ENCODE measurements around the gene CCDC27.

DNA sequence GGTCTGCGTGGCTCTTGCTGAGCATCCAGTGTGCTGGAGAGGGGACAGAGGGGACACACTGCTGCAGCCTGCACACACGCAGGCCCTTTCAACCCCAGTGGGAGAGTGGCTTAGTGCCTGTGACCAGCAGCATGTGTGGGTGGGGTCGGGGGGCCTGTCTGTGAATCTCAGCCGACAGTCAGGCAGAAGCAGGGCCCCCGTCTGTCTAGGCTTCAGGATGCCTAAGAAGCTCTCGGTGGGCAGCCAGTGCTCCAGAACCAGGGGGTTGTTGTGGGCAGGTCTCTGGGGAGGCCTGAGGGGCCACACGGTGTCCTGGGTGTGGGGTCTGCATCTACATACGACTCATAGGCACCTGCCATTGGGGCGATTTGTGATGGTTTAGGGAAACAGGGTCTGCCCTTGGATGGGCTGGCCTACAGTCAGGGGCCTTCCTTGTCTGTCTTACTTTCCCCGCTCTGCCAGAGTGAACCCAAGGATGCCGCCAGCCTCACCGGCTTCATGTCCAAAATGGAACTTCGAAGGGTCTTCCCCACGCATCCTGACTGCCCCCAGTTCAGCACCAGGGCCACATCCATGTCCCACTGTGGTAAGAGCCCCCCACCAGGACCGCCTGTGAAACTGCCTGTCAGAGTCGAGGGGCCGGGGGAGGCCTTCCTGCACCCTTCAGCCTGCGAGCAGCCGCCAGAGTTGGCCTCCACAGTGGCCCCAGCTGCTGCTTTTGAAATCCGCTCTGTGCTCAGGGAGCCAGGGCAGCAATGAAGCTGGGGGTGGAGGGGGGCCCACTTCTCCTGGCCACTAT, 1.6 kb downstream of the CCDC27 start:
- TF ChIP-seq POLR2A (IDR thresholded peaks at IDR 0.05), result no peak
- no peak for TF ChIP-seq POLR2AphosphoS5 (IDR thresholded peaks at IDR 0.05)
